ENCODE data around the gene QTRT2. TPM values are rescaled to one million over a fixed set of nuclear protein-coding genes. Genes with fewer than 3 reads are reported as not detected.

The QTRT2 gene
- total RNA-seq, 1 donor from 2014 or later: 18.3 TPM

DNA sequence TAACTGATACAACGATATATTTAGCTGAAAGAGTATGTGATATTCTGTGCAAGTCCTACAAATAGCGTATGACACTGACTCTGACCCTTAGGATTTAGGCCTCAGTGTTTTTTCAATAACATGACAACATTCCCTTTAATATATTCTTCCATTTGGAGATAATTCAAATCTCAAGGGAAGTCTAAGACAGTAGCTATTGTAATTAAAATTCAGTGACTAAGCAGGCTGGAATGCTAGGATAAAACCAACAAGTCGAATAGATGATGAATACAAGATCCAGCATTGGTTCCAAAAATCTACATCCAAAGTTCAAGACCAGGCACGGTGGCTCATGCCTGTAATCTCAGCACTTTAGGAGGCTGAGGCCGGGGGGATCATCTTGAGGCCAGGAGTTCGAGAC, 56.2 kb downstream of the QTRT2 start:
- Histone ChIP-seq H3K36me3 (ENCODE audit: control insufficient read depth in 3 of 3, insufficient read depth in 3 of 3, low read length in 3 of 3) (no peaks in the 10 kb centered on the region), H3K9me3 (ENCODE audit: control insufficient read depth in 3 of 3, low read length in 3 of 3) (no peaks in the 10 kb centered on the region), H3K4me1 (ENCODE audit: control insufficient read depth in 3 of 3, insufficient read depth in 3 of 3, low read length in 3 of 3) (no peaks in the 10 kb centered on the region), H3K27ac (ENCODE audit: low read depth, low read length) (no peak overlapping the region), H3K4me3 (ENCODE audit: low read length in 3 of 3) (no peak overlapping the region), H3K9ac (ENCODE audit: low read depth in 1 of 3, low read length in 3 of 3) (no peak overlapping the region), H3K27me3 (ENCODE audit: control insufficient read depth in 3 of 3, insufficient read depth in 3 of 3, low read length in 3 of 3) (no peaks in the 10 kb centered on the region)

DNA sequence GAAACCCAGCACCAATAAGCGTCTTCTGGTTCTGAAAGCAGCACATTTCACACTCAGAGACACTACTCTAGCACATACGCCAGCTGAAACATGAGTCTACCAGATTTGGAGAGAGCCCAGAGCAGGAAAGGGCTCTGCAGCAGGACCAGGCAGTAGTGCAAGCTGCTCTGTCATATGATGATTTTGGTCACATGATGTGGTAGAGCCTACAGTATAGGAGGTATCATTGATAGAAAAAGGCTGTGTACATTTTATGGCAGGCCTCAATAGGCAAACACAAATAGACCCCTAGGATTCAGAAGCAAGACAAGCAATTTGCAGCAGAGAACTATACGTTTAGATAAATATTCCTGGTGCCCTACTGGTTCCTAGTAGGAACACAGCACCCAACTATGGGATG, 58.2 kb downstream of the QTRT2 start:
- Histone ChIP-seq H3K4me3 (ENCODE audit: low read length in 3 of 3) (no peak overlapping the region), H3K36me3 (ENCODE audit: control insufficient read depth in 3 of 3, insufficient read depth in 3 of 3, low read length in 3 of 3) (no peaks in the 10 kb centered on the region), H3K9ac (ENCODE audit: low read depth in 1 of 3, low read length in 3 of 3) (no peak overlapping the region), H3K9me3 (ENCODE audit: control insufficient read depth in 3 of 3, low read length in 3 of 3) (no peaks in the 10 kb centered on the region), H3K4me1 (ENCODE audit: control insufficient read depth in 3 of 3, insufficient read depth in 3 of 3, low read length in 3 of 3) (no peaks in the 10 kb centered on the region), H3K27ac (ENCODE audit: low read depth, low read length) (no peak overlapping the region), H3K27me3 (ENCODE audit: control insufficient read depth in 3 of 3, insufficient read depth in 3 of 3, low read length in 3 of 3) (no peaks in the 10 kb centered on the region)

DNA sequence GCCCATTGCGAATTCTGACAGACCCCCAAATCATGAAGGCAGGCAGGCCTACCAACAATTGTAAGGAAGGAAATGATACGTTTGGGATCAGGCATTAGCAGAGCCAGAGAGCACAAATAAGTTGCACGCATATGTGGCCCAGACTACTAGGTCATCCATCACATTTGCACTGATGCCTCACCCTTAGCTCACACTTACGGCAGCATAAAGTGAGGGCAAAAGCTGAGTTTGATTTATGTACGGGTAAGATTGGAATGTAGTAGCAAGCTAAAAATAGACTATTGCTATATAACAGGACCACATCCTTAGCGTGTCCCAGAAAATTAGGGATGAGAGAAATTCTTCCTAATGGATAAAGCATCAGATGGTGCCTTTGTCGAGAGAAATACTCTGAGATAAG, 58.6 kb downstream of the QTRT2 start:
- Histone ChIP-seq H3K27me3 (ENCODE audit: control insufficient read depth in 3 of 3, insufficient read depth in 3 of 3, low read length in 3 of 3) (no peaks in the 10 kb centered on the region), H3K4me3 (ENCODE audit: low read length in 3 of 3) (no peak overlapping the region), H3K27ac (ENCODE audit: low read depth, low read length) (no peak overlapping the region), H3K4me1 (ENCODE audit: control insufficient read depth in 3 of 3, insufficient read depth in 3 of 3, low read length in 3 of 3) (no peaks in the 10 kb centered on the region), H3K36me3 (ENCODE audit: control insufficient read depth in 3 of 3, insufficient read depth in 3 of 3, low read length in 3 of 3) (no peaks in the 10 kb centered on the region), H3K9ac (ENCODE audit: low read depth in 1 of 3, low read length in 3 of 3) (no peak overlapping the region), H3K9me3 (ENCODE audit: control insufficient read depth in 3 of 3, low read length in 3 of 3) (no peaks in the 10 kb centered on the region)

DNA sequence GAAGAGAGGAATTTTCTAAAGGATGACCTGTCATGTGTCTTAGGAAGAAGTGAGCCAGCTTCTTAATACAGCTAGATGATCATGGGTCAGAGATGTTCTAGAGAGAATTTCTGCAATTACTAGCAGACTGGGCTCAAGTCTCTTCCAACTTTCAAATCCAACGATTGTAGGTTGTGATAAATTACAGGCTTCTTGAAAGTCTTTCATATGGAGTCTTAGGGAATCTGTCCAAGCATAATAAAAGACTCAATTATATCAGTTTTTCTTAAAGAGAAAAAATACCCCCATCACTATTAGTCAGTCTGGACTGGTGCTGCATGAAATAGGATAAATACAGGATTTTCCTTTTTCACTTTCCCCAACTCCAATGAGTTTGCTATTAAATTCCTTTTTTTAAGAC, 63.2 kb downstream of the QTRT2 start:
- Histone ChIP-seq H3K27ac (ENCODE audit: low read depth, low read length) (no peak overlapping the region), H3K9ac (ENCODE audit: low read depth in 1 of 3, low read length in 3 of 3) (no peak overlapping the region), H3K27me3 (ENCODE audit: control insufficient read depth in 3 of 3, insufficient read depth in 3 of 3, low read length in 3 of 3) (no peaks in the 10 kb centered on the region), H3K36me3 (ENCODE audit: control insufficient read depth in 3 of 3, insufficient read depth in 3 of 3, low read length in 3 of 3) (no peaks in the 10 kb centered on the region), H3K4me1 (ENCODE audit: control insufficient read depth in 3 of 3, insufficient read depth in 3 of 3, low read length in 3 of 3) (peaks cover 0 to 3% (median 3%) of the 10 kb centered on the region in 3 donors), H3K4me3 (ENCODE audit: low read length in 3 of 3) (no peak overlapping the region), H3K9me3 (ENCODE audit: control insufficient read depth in 3 of 3, low read length in 3 of 3) (no peaks in the 10 kb centered on the region)

DNA sequence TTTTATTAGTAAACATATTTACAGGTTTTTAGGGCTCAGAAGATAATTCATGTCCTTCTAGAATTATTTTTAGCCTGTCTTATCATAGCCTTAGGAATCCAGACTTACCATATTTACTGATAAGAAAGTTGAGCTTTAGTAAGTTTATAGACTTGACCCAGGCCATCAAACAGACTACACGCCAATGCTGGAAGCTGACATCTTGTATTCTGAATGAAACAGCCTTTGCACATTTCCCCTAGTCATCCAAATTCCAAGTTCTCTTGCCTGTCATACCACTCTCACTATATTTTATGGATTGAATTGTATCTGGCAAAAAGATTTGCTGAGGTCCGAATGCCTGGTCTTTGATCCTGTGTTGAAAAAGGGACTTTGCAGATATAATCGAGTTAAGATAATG, 63.7 kb downstream of the QTRT2 start:
- no peak overlapping the region for H3K4me3 ChIP-seq (ENCODE audit: low read length in 3 of 3)
- no peaks in the 10 kb centered on the region for H3K36me3 ChIP-seq (ENCODE audit: control insufficient read depth in 3 of 3, insufficient read depth in 3 of 3, low read length in 3 of 3)
- H3K4me1 ChIP-seq (ENCODE audit: control insufficient read depth in 3 of 3, insufficient read depth in 3 of 3, low read length in 3 of 3): peaks cover 0 to 3% (median 3%) of the 10 kb centered on the region in 3 donors
- H3K27ac ChIP-seq (ENCODE audit: low read depth, low read length): no peak overlapping the region
- H3K9ac ChIP-seq (ENCODE audit: low read depth in 1 of 3, low read length in 3 of 3): no peak overlapping the region
- H3K9me3 ChIP-seq (ENCODE audit: control insufficient read depth in 3 of 3, low read length in 3 of 3): no peaks in the 10 kb centered on the region
- no peaks in the 10 kb centered on the region for H3K27me3 ChIP-seq (ENCODE audit: control insufficient read depth in 3 of 3, insufficient read depth in 3 of 3, low read length in 3 of 3)

DNA sequence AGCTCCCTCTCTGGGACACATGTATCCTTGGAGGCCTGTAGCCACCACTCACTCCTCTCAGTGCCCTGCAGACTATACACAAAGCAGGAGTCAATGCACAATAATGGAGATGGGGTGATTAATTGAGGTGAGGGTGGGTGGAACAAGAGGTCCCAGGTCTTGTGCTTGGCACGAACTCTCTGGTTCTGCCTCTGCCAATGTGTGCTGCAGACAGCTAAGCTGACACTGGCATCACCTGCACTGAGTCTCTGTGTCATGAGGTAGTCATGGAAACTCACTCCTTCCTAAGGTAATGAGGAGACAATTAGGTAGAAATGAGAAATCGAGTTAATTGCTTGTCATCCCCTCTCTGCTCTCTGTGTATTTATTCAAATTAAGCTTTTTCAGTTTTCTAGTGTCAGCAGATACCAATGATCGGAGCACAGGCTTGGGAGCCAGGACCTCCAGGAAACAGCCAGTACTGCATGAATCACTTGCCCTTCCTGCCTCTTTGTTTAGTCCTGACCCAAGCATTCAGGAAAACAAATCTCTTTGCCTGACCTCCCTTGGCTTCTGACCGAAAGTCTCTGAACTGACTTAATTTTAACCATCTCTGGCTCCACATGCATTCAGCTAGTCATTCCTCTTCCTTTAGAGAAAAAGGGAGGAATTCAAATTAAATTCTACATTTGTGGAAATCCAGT, 65.6 kb downstream of the QTRT2 start:
- Histone ChIP-seq H3K9me3 (ENCODE audit: control insufficient read depth in 3 of 3, low read length in 3 of 3) (no peaks in the 10 kb centered on the region), H3K27ac (ENCODE audit: low read depth, low read length) (peak overlapping the region; percentile 54), H3K9ac (ENCODE audit: low read depth in 1 of 3, low read length in 3 of 3) (no peak overlapping the region), H3K4me1 (ENCODE audit: control insufficient read depth in 3 of 3, insufficient read depth in 3 of 3, low read length in 3 of 3) (peaks cover 0 to 3% (median 3%) of the 10 kb centered on the region in 3 donors), H3K36me3 (ENCODE audit: control insufficient read depth in 3 of 3, insufficient read depth in 3 of 3, low read length in 3 of 3) (no peaks in the 10 kb centered on the region), H3K4me3 (ENCODE audit: low read length in 3 of 3) (no peak overlapping the region), H3K27me3 (ENCODE audit: control insufficient read depth in 3 of 3, insufficient read depth in 3 of 3, low read length in 3 of 3) (no peaks in the 10 kb centered on the region)

DNA sequence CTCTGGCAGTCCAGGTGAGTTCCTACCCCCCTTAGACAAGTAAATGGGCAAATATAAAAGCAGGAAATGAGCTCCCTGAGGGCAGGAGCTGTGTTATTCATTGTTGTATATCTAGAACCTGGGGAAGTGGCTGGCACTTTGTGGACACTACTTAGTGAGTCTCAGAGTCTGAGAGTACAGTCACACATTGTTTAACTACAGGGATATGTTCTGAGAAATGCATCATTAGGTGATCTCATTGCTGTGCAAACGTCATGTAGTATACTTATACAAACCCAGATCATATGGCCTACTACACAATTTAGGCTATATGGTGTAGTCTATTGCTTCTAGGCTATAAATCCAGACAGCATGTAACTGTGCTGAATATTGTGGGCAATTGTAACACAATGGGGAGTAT, 69.9 kb downstream of the QTRT2 start:
- Histone ChIP-seq H3K36me3 (ENCODE audit: control insufficient read depth in 3 of 3, insufficient read depth in 3 of 3, low read length in 3 of 3) (no peaks in the 10 kb centered on the region), H3K4me3 (ENCODE audit: low read length in 3 of 3) (no peak overlapping the region), H3K27me3 (ENCODE audit: control insufficient read depth in 3 of 3, insufficient read depth in 3 of 3, low read length in 3 of 3) (no peaks in the 10 kb centered on the region), H3K27ac (ENCODE audit: low read depth, low read length) (no peak overlapping the region), H3K9me3 (ENCODE audit: control insufficient read depth in 3 of 3, low read length in 3 of 3) (no peaks in the 10 kb centered on the region), H3K9ac (ENCODE audit: low read depth in 1 of 3, low read length in 3 of 3) (no peak overlapping the region), H3K4me1 (ENCODE audit: control insufficient read depth in 3 of 3, insufficient read depth in 3 of 3, low read length in 3 of 3) (peaks cover 0 to 3% (median 3%) of the 10 kb centered on the region in 3 donors)

DNA sequence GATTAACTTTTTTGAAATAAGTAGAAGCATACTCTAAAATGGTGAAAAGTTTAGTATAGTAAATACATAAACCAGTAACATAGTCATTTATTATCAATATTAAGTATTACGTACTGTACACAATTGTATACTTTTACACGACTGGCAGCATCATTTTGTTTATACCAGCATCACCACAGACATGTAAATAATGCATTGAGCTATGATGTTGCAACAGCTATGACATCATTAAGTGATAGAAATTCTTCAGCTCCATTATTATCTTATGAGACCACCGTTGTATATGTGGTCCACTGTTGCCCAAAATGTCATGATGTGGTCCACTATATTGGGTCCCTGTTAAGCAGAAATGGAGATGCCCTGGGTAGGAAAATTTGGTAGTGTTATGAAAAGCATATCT, 71.0 kb downstream of the QTRT2 start:
- H3K4me3 ChIP-seq (ENCODE audit: low read length in 3 of 3): no peak overlapping the region
- no peaks in the 10 kb centered on the region for H3K4me1 ChIP-seq (ENCODE audit: control insufficient read depth in 3 of 3, insufficient read depth in 3 of 3, low read length in 3 of 3)
- no peaks in the 10 kb centered on the region for H3K27me3 ChIP-seq (ENCODE audit: control insufficient read depth in 3 of 3, insufficient read depth in 3 of 3, low read length in 3 of 3)
- no peak overlapping the region for H3K27ac ChIP-seq (ENCODE audit: low read depth, low read length)
- H3K36me3 ChIP-seq (ENCODE audit: control insufficient read depth in 3 of 3, insufficient read depth in 3 of 3, low read length in 3 of 3): no peaks in the 10 kb centered on the region
- no peak overlapping the region for H3K9ac ChIP-seq (ENCODE audit: low read depth in 1 of 3, low read length in 3 of 3)
- H3K9me3 ChIP-seq (ENCODE audit: control insufficient read depth in 3 of 3, low read length in 3 of 3): no peaks in the 10 kb centered on the region

DNA sequence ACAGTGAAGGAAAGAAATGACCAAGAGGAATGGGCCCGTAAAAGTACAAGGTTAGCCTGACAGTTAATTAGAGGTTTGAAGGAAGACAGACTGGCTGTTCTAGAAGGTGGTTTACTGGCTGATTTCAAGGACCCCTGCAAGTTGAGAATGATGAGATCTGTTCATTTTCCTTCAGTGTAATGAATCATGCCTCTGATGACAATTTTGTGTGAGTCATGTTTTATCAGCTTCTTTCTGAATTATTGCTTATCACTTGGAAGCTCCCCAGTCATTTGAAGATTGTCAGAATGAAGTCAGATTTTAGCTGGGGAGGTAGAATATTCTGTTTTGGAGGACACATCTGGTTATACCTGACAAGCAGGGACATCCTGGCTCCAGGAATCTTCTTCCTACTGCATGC, 71.7 kb downstream of the QTRT2 start:
- H3K9ac ChIP-seq (ENCODE audit: low read depth in 1 of 3, low read length in 3 of 3): no peak overlapping the region
- no peak overlapping the region for H3K27ac ChIP-seq (ENCODE audit: low read depth, low read length)
- H3K4me1 ChIP-seq (ENCODE audit: control insufficient read depth in 3 of 3, insufficient read depth in 3 of 3, low read length in 3 of 3): no peaks in the 10 kb centered on the region

DNA sequence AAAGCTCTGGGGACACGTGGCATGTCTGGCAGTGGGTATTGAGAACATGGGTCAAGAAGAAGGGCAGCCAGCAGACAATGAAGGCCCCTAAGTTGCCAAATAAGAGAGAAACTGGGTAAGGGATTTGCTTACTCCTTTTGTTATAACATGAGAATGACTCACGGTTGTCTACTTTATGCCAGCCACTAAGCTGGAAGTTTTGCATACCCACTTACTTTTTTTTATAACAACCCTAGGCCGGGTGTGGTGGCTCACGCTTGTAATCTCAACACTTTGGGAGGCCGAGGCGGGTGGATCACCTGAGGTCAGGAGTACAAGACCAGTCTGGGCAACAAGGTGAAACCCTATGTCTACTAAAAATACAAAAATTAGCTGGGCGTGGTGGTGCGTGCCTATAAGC, 72.3 kb downstream of the QTRT2 start:
- Histone ChIP-seq H3K9me3 (ENCODE audit: control insufficient read depth in 3 of 3, low read length in 3 of 3) (no peaks in the 10 kb centered on the region), H3K27me3 (ENCODE audit: control insufficient read depth in 3 of 3, insufficient read depth in 3 of 3, low read length in 3 of 3) (no peaks in the 10 kb centered on the region), H3K4me3 (ENCODE audit: low read length in 3 of 3) (no peak overlapping the region), H3K27ac (ENCODE audit: low read depth, low read length) (no peak overlapping the region), H3K36me3 (ENCODE audit: control insufficient read depth in 3 of 3, insufficient read depth in 3 of 3, low read length in 3 of 3) (no peaks in the 10 kb centered on the region), H3K9ac (ENCODE audit: low read depth in 1 of 3, low read length in 3 of 3) (no peak overlapping the region), H3K4me1 (ENCODE audit: control insufficient read depth in 3 of 3, insufficient read depth in 3 of 3, low read length in 3 of 3) (no peaks in the 10 kb centered on the region)

More for the DNA sequence above, 71.7 kb downstream of the QTRT2 start:
- Histone ChIP-seq H3K27me3 (ENCODE audit: control insufficient read depth in 3 of 3, insufficient read depth in 3 of 3, low read length in 3 of 3) (no peaks in the 10 kb centered on the region), H3K9me3 (ENCODE audit: control insufficient read depth in 3 of 3, low read length in 3 of 3) (no peaks in the 10 kb centered on the region), H3K36me3 (ENCODE audit: control insufficient read depth in 3 of 3, insufficient read depth in 3 of 3, low read length in 3 of 3) (no peaks in the 10 kb centered on the region), H3K4me3 (ENCODE audit: low read length in 3 of 3) (no peak overlapping the region)
